Fibroblast of mammary gland (primary cell): ENCODE measurements around the gene RYR2.
"Not testable (repeated sequence)": the region's sequence is repeated elsewhere in the genome, so short reads cannot be mapped to it uniquely, and the experiment has no call there.

Experiments used
- DNase-seq: peaks from one replicate; pipeline ENCODE4 v3.0.0-alpha.2; 2010; ENCODE audit warnings: low read depth
- H3K4me3 ChIP-seq: 2 replicates; pipeline ENCODE4 v1.5.1; 2011; ENCODE audit warnings: low read depth, mild to moderate bottlenecking, low read length, moderate library complexity; ENCODE audit not compliant: control insufficient read depth
- CTCF ChIP-seq: conservative IDR thresholded peaks from 2 replicates; pipeline ENCODE4 v1.5.1; 2011; ENCODE audit warnings: low read depth, low read length, inconsistent platforms; ENCODE audit not compliant: control insufficient read depth, insufficient read depth

Gene RYR2

DNA sequence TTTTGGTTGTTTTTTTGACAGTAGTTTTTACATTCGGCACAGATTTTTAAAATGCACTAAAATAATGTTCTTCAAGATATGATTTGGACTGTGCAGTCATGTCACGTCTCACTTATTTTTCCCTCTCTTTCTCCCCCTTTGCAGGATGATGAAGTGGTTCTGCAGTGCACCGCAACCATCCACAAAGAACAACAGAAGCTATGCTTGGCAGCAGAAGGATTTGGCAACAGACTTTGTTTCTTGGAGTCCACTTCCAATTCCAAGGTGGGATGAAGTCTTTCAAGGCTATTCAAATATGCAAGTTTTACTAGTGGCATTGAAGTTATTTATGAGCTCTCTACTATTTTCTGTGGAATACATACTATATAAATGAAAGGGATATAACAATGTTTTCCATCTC is 228.4 kb downstream of the RYR2 start:
- DNase-seq: no peak
- TF ChIP-seq CTCF: no peak
- H3K4me3 ChIP-seq: no peak overlapping the region

GRCh38 chr1:237277994-237278393 is 236.0 kb downstream of the RYR2 start:
- H3K4me3 ChIP-seq, DNase-seq: not testable (repeated sequence)

- no peak overlapping the region for H3K4me3 ChIP-seq
- DNase-seq: no peak
- TF ChIP-seq CTCF: no peak
Measured at GRCh38 chr1:237279629-237280028, 237.6 kb downstream of the RYR2 start.

GRCh38 chr1:237281481-237281880 is 239.5 kb downstream of the RYR2 start:
- no peak for DNase-seq
- no peak for TF ChIP-seq CTCF
- no peak overlapping the region for H3K4me3 ChIP-seq

GRCh38 chr1:237282208-237282783 is 240.3 kb downstream of the RYR2 start:
- no peak for DNase-seq
- no peak for TF ChIP-seq CTCF
- H3K4me3 ChIP-seq: no peak overlapping the region

- DNase-seq: no peak
- no peak overlapping the region for H3K4me3 ChIP-seq
- TF ChIP-seq CTCF: no peak
Measured at GRCh38 chr1:237287876-237288521, 246.0 kb downstream of the RYR2 start.

DNA sequence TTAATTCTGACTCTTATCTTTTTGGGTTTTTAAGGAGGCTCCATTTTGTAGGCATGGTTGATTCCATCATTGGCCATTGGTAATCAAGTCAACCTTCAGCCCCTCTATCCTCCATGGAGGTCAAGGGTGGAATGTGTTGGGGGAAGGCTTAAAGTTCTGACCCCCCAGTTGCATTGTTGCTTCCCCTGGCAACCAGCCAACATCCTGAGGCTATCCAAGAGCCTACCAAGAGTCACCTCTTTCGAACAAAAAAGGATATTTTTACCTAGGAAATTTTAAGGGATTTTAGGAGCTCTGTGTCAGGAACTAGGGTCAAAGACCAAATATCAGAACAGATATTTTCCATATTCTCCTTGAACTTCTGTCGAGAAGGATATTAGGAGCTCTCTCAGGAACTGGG is 251.8 kb downstream of the RYR2 start:
- H3K4me3 ChIP-seq: no peak overlapping the region
- TF ChIP-seq CTCF: no peak
- no peak for DNase-seq
